ENCODE data around the gene ARAP1. TPM values are rescaled to one million over a fixed set of nuclear protein-coding genes. Genes with fewer than 3 reads are reported as not detected.

The ARAP1 gene
- total and polyA plus RNA-seq, 7 donors, result 31.9 to 135 (median 61.5) TPM

GRCh38 chr11:72657411-72658100, 94.7 kb downstream of the ARAP1 start:
- H3K9me3 ChIP-seq, result no peaks in the 10 kb centered on the region
- 83 to 84% methylated on average over 6 of the region's 6 CpGs for WGBS, 2 donors
- H3K4me3 ChIP-seq, result no peak overlapping the region
- intact Hi-C loops (cut with DNase I), result no loop called here
- no peaks in the 10 kb centered on the region for H3K36me3 ChIP-seq
- no peak for DNase-seq
- H3K27ac ChIP-seq, result no peak overlapping the region
- TF ChIP-seq CTCF (IDR thresholded peaks at IDR 0.05) (no peak), POLR2A (IDR thresholded peaks at IDR 0.05) (no peak), EP300 (IDR thresholded peaks at IDR 0.05) (no peak), POLR2AphosphoS5 (IDR thresholded peaks at IDR 0.05) (no peak)
- no peaks in the 10 kb centered on the region for H3K27me3 ChIP-seq
- H3K4me1 ChIP-seq, result no peaks in the 10 kb centered on the region

GRCh38 chr11:72655896-72656464, 96.2 kb downstream of the ARAP1 start:
- Histone ChIP-seq H3K27ac (no peak overlapping the region), H3K9me3 (no peaks in the 10 kb centered on the region), H3K36me3 (no peaks in the 10 kb centered on the region), H3K27me3 (no peaks in the 10 kb centered on the region), H3K4me1 (no peaks in the 10 kb centered on the region), H3K4me3 (no peak overlapping the region)
- no peak for DNase-seq
- intact Hi-C loops (cut with DNase I), result no loop called here
- TF ChIP-seq POLR2AphosphoS5 (IDR thresholded peaks at IDR 0.05), result no peak
- no peak for TF ChIP-seq EP300 (IDR thresholded peaks at IDR 0.05)
- TF ChIP-seq POLR2A (IDR thresholded peaks at IDR 0.05), result no peak
- TF ChIP-seq CTCF (IDR thresholded peaks at IDR 0.05), result no peak
- 72 to 86% methylated on average over 11 of the region's 11 CpGs for WGBS, 2 donors

GRCh38 chr11:72655014-72655413, 97.2 kb downstream of the ARAP1 start:
- Histone ChIP-seq H3K27ac (no peak overlapping the region), H3K9me3 (no peaks in the 10 kb centered on the region), H3K4me1 (no peaks in the 10 kb centered on the region), H3K27me3 (no peaks in the 10 kb centered on the region), H3K36me3 (no peaks in the 10 kb centered on the region), H3K4me3 (no peak overlapping the region)
- intact Hi-C loops (cut with DNase I), result no loop called here
- DNase-seq, result no peak
- 38 to 81% methylated on average over 8 of the region's 8 CpGs for WGBS, 2 donors
- TF ChIP-seq POLR2A (IDR thresholded peaks at IDR 0.05) (no peak), CTCF (IDR thresholded peaks at IDR 0.05) (no peak)

GRCh38 chr11:72653649-72654048, 98.6 kb downstream of the ARAP1 start:
- Histone ChIP-seq H3K4me1 (no peaks in the 10 kb centered on the region), H3K27me3 (no peaks in the 10 kb centered on the region), H3K36me3 (no peaks in the 10 kb centered on the region), H3K4me3 (no peak overlapping the region), H3K9me3 (no peaks in the 10 kb centered on the region), H3K27ac (no peak overlapping the region)
- no peak for TF ChIP-seq EP300 (IDR thresholded peaks at IDR 0.05)
- TF ChIP-seq POLR2AphosphoS5 (IDR thresholded peaks at IDR 0.05), result no peak
- no peak for TF ChIP-seq POLR2A (IDR thresholded peaks at IDR 0.05)
- no peak for TF ChIP-seq CTCF (IDR thresholded peaks at IDR 0.05)
- DNase-seq, result no peak
- 82 to 84% methylated on average over 3 of the region's 3 CpGs for whole genome bisulfite sequencing, 2 donors
- intact Hi-C loops (cut with DNase I), result no loop called here

All from sigmoid colon (tissue), 7 donors.